Prostate gland (tissue), 2 donors: ENCODE measurements around the gene GLIS2.

Source experiments
- CTCF ChIP-seq, 4 experiments: fragments of 200-600 bp in 2 of 4; fragments of 450-650 bp in 2 of 4; sonication (generic) in 2 of 4; IDR thresholded peaks; 1 replicate in 3 of 4; 2 replicates in 1 of 4; pipeline ENCODE4 v1.5.1; 2016 to 2019; ENCODE audit warnings: antibody characterized with exemption in 4 of 4, mild to moderate bottlenecking in 2 of 4, moderate library complexity in 2 of 4
- POLR2A ChIP-seq: fragments of 450-650 bp; IDR thresholded peaks from one replicate; pipeline ENCODE4 v1.6.1; 2016; ENCODE audit warnings: antibody characterized with exemption, mild to moderate bottlenecking
- POLR2AphosphoS5 ChIP-seq: sonication (generic); formaldehyde crosslinking; IDR thresholded peaks from one replicate; pipeline ENCODE4 v1.6.1; 2017; ENCODE audit warnings: antibody characterized with exemption

- TF ChIP-seq CTCF (IDR thresholded peaks at IDR 0.05) (no peak), POLR2A (no peak), POLR2AphosphoS5 (no peak)
Measured at GRCh38 chr16:4316864-4317531, 1.1 kb downstream of the GLIS2 start.
